Measurements from ENCODE around the gene LDLRAD3. TPM values are rescaled to one million over a fixed set of nuclear protein-coding genes. Genes with fewer than 3 reads are reported as not detected.
A peak's percentile ranks its signal among the peaks of the same experiment; 100 is the strongest.

LDLRAD3 gene
- total RNA-seq, 1 experiment from 2014 or later = 55.7 TPM

GRCh38 chr11:35992548-35992947, 48.7 kb downstream of the LDLRAD3 start:
- Mint-ChIP-seq H3K9me3 (ENCODE audit: unreplicated experiment) (peaks cover 14% of the 10 kb centered on the region), H3K27ac (ENCODE audit: low read depth, unreplicated experiment) (no peak overlapping the region)

DNA sequence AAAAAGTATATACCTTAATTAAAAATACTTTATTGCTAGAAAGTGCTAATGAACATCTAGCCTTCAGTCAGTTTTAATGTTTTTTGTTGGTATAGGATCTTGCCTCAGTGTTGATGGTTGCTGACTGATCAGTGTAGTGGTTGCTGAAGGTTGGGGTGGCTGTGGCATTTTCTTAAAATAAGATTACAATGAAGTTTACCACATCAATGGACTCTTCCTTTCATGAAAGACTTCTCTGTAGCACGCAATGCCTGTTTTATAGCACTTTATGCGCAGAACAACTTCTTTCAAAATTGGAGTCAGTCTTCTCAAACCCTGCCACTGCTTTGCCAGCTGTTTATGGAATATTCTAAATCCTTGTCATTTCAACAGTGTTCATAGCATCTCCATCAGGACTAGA, 50.6 kb downstream of the LDLRAD3 start:
- Mint-ChIP-seq H3K36me3 (ENCODE audit: insufficient read depth, unreplicated experiment) (peaks cover 31% of the 10 kb centered on the region), H3K27me3 (ENCODE audit: insufficient read depth, unreplicated experiment) (no peaks in the 10 kb centered on the region), H3K4me1 (ENCODE audit: insufficient read depth, unreplicated experiment) (peaks cover 43% of the 10 kb centered on the region), H3K27ac (ENCODE audit: low read depth, unreplicated experiment) (peak overlapping the region; percentile 20), H3K4me3 (ENCODE audit: unreplicated experiment) (no peak overlapping the region), H3K9me3 (ENCODE audit: unreplicated experiment) (peaks cover 7% of the 10 kb centered on the region)
- BruUV-seq (replicated peaks) = no TSS peak
- intact Hi-C loops (cut with micrococcal nuclease) = no loop called here
- ChIA-PET POLR2A (no interaction called here), CTCF (interaction anchor here (0.8 to 1.7 kb wide), 2 partner anchors 13 to 173 kb away, joined by 3 to 7 read pairs; no protein-coding TSS in a partner anchor)
- TF ChIP-seq, protein P1, sequence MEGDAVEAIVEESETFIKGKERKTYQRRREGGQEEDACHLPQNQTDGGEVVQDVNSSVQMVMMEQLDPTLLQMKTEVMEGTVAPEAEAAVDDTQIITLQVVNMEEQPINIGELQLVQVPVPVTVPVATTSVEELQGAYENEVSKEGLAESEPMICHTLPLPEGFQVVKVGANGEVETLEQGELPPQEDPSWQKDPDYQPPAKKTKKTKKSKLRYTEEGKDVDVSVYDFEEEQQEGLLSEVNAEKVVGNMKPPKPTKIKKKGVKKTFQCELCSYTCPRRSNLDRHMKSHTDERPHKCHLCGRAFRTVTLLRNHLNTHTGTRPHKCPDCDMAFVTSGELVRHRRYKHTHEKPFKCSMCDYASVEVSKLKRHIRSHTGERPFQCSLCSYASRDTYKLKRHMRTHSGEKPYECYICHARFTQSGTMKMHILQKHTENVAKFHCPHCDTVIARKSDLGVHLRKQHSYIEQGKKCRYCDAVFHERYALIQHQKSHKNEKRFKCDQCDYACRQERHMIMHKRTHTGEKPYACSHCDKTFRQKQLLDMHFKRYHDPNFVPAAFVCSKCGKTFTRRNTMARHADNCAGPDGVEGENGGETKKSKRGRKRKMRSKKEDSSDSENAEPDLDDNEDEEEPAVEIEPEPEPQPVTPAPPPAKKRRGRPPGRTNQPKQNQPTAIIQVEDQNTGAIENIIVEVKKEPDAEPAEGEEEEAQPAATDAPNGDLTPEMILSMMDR (IDR thresholded peaks at IDR 0.05; ENCODE audit: unreplicated experiment) = no peak
- DNase-seq (ENCODE audit: unreplicated experiment) = no peak

More at GRCh38 chr11:35992548-35992947, 48.7 kb downstream of the LDLRAD3 start:
- ChIA-PET POLR2A (no interaction called here), CTCF (interaction anchor here (0.6 to 0.7 kb wide), 2 partner anchors 27 to 134 kb away, joined by 3 to 6 read pairs; no protein-coding TSS in a partner anchor)
- H3K36me3 Mint-ChIP-seq (ENCODE audit: insufficient read depth, unreplicated experiment) = peaks cover 28% of the 10 kb centered on the region
- H3K4me1 Mint-ChIP-seq (ENCODE audit: insufficient read depth, unreplicated experiment) = peaks cover 42% of the 10 kb centered on the region
- TF ChIP-seq, protein P1 (IDR thresholded peaks at IDR 0.05; ENCODE audit: unreplicated experiment) = no peak
- intact Hi-C loops (cut with micrococcal nuclease) = no loop called here
- no TSS peak for BruUV-seq (replicated peaks)
- H3K4me3 Mint-ChIP-seq (ENCODE audit: unreplicated experiment) = no peak overlapping the region
- H3K27me3 Mint-ChIP-seq (ENCODE audit: insufficient read depth, unreplicated experiment) = no peaks in the 10 kb centered on the region
- peak; percentile 24 for DNase-seq (ENCODE audit: unreplicated experiment)

DNA sequence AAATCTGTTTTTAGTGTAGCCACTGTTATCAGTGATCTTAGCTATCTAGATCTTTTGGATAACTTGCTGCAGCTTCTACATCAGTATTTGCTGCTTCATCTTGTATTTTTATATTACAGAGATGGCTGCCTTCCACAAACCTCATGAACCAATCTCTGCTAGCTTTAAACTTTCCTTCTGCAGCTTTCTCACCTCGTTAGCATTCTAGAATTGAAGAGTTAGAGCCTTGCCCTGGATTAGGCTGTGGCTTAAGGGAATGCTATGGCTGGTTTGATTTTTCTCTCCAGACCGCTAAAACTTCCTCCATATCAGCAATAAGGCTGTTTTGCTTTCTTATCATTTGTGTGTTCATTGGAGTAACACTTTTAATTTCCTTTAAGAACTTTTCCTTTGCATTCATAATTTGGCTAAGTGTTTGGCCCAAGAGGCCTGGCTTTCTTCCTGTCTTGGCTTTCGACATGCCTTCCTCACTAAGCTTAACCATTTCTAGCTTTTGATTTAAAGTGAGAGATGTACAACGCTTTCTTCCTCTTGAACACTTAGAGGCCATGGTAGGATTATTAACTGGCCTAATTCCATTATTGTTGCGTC, 51.9 kb downstream of the LDLRAD3 start:
- no peak for DNase-seq (ENCODE audit: unreplicated experiment)
- peaks cover 31% of the 10 kb centered on the region for H3K36me3 Mint-ChIP-seq (ENCODE audit: insufficient read depth, unreplicated experiment)
- ChIA-PET CTCF (interaction anchor here (0.7 to 2.3 kb wide), 3 partner anchors 14 to 174 kb away, joined by 3 to 11 read pairs (median 6); no protein-coding TSS in a partner anchor), POLR2A (interaction anchor here (0.6 to 1.3 kb wide), 4 partner anchors 9 to 174 kb away, joined by 3 read pairs; no protein-coding TSS in a partner anchor)
- H3K27me3 Mint-ChIP-seq (ENCODE audit: insufficient read depth, unreplicated experiment) = no peaks in the 10 kb centered on the region
- peaks cover 38% of the 10 kb centered on the region for H3K4me1 Mint-ChIP-seq (ENCODE audit: insufficient read depth, unreplicated experiment)
- BruUV-seq (replicated peaks) = no TSS peak
- peaks cover 7% of the 10 kb centered on the region for H3K9me3 Mint-ChIP-seq (ENCODE audit: unreplicated experiment)
- TF ChIP-seq, protein P1 (IDR thresholded peaks at IDR 0.05; ENCODE audit: unreplicated experiment) = no peak
- intact Hi-C loops (cut with micrococcal nuclease) = no loop called here
- H3K4me3 Mint-ChIP-seq (ENCODE audit: unreplicated experiment) = no peak overlapping the region
- H3K27ac Mint-ChIP-seq (ENCODE audit: low read depth, unreplicated experiment) = no peak overlapping the region

GRCh38 chr11:35997902-35998520, 54.1 kb downstream of the LDLRAD3 start:
- no peak overlapping the region for H3K4me3 Mint-ChIP-seq (ENCODE audit: unreplicated experiment)
- TF ChIP-seq, protein P1 (IDR thresholded peaks at IDR 0.05; ENCODE audit: unreplicated experiment) = no peak
- DNase-seq (ENCODE audit: unreplicated experiment) = no peak
- ChIA-PET POLR2A (no interaction called here), CTCF (no interaction called here)
- intact Hi-C loops (cut with micrococcal nuclease) = no loop called here
- H3K27me3 Mint-ChIP-seq (ENCODE audit: insufficient read depth, unreplicated experiment) = no peaks in the 10 kb centered on the region
- H3K27ac Mint-ChIP-seq (ENCODE audit: low read depth, unreplicated experiment) = no peak overlapping the region
- H3K4me1 Mint-ChIP-seq (ENCODE audit: insufficient read depth, unreplicated experiment) = peaks cover 28% of the 10 kb centered on the region
- H3K9me3 Mint-ChIP-seq (ENCODE audit: unreplicated experiment) = peaks cover 7% of the 10 kb centered on the region
- no TSS peak for BruUV-seq (replicated peaks)
- peaks cover 30% of the 10 kb centered on the region for H3K36me3 Mint-ChIP-seq (ENCODE audit: insufficient read depth, unreplicated experiment)
